ENCODE data around the gene CDC42. TPM values are rescaled to one million over a fixed set of nuclear protein-coding genes. Genes with fewer than 3 reads are reported as not detected.

Gene CDC42
- total and polyA plus RNA-seq, 2 of the 13 experiments (the other 11 are each of a cell fraction or from before 2014, with no cell fraction given), result 138 to 237 TPM

DNA sequence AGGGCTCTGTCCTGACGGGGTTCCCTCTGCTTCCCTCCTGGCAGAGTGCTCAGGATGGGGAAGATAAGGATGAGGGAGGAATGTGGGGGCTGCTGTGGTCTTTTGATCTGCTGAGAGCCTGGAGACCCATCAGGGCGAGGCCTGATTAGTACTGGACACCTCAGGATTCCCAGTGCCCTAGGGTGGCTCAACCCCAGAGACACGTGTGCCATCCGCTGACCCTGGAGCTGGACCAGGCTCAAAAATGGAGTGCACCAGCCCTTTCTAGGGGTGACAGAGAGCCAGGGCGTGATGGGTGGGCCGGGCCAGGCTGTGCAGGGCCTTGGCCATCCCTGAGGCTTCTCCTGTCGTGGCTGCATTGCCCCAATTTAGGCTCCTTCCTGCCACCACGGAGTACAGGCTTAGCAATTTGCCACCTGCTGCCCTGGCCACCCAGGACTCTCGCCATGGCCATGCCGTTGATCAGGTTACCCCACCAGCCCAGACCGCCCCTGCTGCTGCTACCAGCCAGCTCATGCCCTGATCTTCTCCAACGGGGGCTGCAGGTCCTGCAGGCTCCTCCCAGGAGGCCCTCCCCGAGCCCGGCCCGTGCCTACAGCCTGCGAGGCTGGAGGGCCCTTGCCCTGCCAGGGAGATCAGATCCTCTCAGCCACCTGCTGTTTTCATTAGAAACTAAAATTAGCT is 80.9 kb downstream of the CDC42 start:
- ATAC-seq, result no peak

DNA sequence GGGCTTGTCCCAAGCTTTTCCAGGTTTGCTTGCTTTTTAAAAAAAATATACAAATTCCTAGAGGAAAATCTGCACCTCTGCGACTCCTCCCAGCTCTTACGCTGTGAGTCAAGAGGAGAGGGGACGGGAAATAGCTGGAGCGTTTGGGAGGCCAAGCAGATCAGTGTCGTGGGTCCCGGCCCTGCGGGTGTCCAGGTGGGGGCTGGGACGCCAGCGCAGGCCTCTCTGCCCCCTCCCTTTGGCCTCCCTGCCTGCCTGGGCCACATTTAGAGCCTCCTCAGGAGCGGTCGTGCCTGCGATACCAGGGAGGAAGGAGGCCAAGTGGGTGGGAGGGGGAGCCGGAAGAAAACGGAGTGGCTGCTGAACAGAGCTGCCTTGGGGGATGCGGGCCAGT is 81.4 kb downstream of the CDC42 start:
- ChIA-PET CTCF (ENCODE audit: low intra/inter-chr PET ratio, low total read pairs) (interaction anchor here (3.3 kb wide), 1 partner anchor 282 kb away, joined by 40 read pairs; no protein-coding TSS in a partner anchor), POLR2A (no interaction called here)
- DNase-seq (ENCODE audit: low spot score) (no peak), ATAC-seq (no peak), FAIRE-seq (no peak)
- Histone ChIP-seq H3K4me1 (ENCODE audit: insufficient read depth, low read length) (no peaks in the 10 kb centered on the region), H2AFZ (ENCODE audit: low read length) (no peak overlapping the region), H3K9me3 (ENCODE audit: low read length) (no peaks in the 10 kb centered on the region), H3K79me2 (ENCODE audit: insufficient read depth, low read length) (no peaks in the 10 kb centered on the region), H3K4me3 (replicated peaks in 1 of 3; ENCODE audit: insufficient read depth in 1 of 3, low read depth in 2 of 3, low read length in 3 of 3) (no peak overlapping the region), H4K20me1 (ENCODE audit: insufficient read depth, low read length) (peaks cover 15% of the 10 kb centered on the region; the same call in 1 of the 2 replicates), H3K4me2 (ENCODE audit: low read depth, low read length) (no peak overlapping the region), H3K27ac (ENCODE audit: extremely low read length, insufficient read depth, low read length) (no peak overlapping the region), H3K9ac (ENCODE audit: insufficient read depth, low read depth, low read length) (no peak overlapping the region), H3K36me3 (replicated peaks in 1 of 2; ENCODE audit: control insufficient read depth in 1 of 2, insufficient read depth in 2 of 2, low read length in 2 of 2) (no peaks in the 10 kb centered on the region), H3K27me3 (ENCODE audit: control insufficient read depth in 1 of 2, insufficient read depth in 2 of 2, low read length in 2 of 2) (peaks cover 19 to 63% of the 10 kb centered on the region in 2 experiments)
- WGBS (ENCODE audit: low lambda C conversion rate), result 46% methylated on average over 12 of the region's 15 CpGs
- in situ Hi-C loops (cut with HindIII; ENCODE audit: extremely low pct_ligation_motif_present, low pct_unique_long_range_greater_than_20kb), result loop anchor here (5.0 to 10.0 kb wide), 2 partner anchors 283 to 511 kb away; partner anchors contain the start of gene C1QC
- BruUV-seq (replicated peaks), result no TSS peak
- intact Hi-C loops (cut with micrococcal nuclease; ENCODE audit: unreplicated experiment), result loop anchor here (10.0 kb wide), 1 partner anchor 141 kb away; no protein-coding TSS in a partner anchor
- TF ChIP-seq TBL1XR1 (IDR thresholded peaks at IDR 0.05; ENCODE audit: borderline replicate concordance, low read length, partially characterized antibody) (no peak), JUND (CRISPR knock-in tag; IDR thresholded peaks at IDR 0.05) (no peak), RAD21 (CRISPR knock-in tag; IDR thresholded peaks at IDR 0.05) (no peak), NCOR1 (IDR thresholded peaks at IDR 0.05; ENCODE audit: borderline replicate concordance, low read length) (no peak), HDAC2 (CRISPR knock-in tag; IDR thresholded peaks at IDR 0.05) (no peak), EP300 (IDR thresholded peaks at IDR 0.05; ENCODE audit: low read depth in 2 of 2, low read length in 2 of 2) (no peak), EP300 (CRISPR knock-in tag; IDR thresholded peaks at IDR 0.05; ENCODE audit: borderline replicate concordance) (no peak)
- TF ChIP-seq, protein P1, sequence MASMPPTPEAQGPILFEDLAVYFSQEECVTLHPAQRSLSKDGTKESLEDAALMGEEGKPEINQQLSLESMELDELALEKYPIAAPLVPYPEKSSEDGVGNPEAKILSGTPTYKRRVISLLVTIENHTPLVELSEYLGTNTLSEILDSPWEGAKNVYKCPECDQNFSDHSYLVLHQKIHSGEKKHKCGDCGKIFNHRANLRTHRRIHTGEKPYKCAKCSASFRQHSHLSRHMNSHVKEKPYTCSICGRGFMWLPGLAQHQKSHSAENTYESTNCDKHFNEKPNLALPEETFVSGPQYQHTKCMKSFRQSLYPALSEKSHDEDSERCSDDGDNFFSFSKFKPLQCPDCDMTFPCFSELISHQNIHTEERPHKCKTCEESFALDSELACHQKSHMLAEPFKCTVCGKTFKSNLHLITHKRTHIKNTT (CRISPR knock-in tag; IDR thresholded peaks at IDR 0.05), result no peak

More for the DNA sequence above, 80.9 kb downstream of the CDC42 start:
- WGBS (ENCODE audit: low lambda C conversion rate), result 13% methylated on average over 8 of the region's 16 CpGs
- no peaks in the 10 kb centered on the region for H3K79me2 ChIP-seq (ENCODE audit: insufficient read depth, low read length)
- FAIRE-seq (no peak), DNase-seq (ENCODE audit: low spot score) (no peak)
- H3K4me3 ChIP-seq (replicated peaks in 1 of 3; ENCODE audit: insufficient read depth in 1 of 3, low read depth in 2 of 3, low read length in 3 of 3), result no peak overlapping the region
- peaks cover 11% of the 10 kb centered on the region; the same call in 1 of the 2 replicates for H4K20me1 ChIP-seq (ENCODE audit: insufficient read depth, low read length)
- H3K27me3 ChIP-seq (ENCODE audit: control insufficient read depth in 1 of 2, insufficient read depth in 2 of 2, low read length in 2 of 2), result peaks cover 19 to 58% of the 10 kb centered on the region in 2 experiments
- H3K36me3 ChIP-seq (replicated peaks in 1 of 2; ENCODE audit: control insufficient read depth in 1 of 2, insufficient read depth in 2 of 2, low read length in 2 of 2), result no peaks in the 10 kb centered on the region
- H3K9me3 ChIP-seq (ENCODE audit: low read length), result no peaks in the 10 kb centered on the region
- in situ Hi-C loops (cut with HindIII; ENCODE audit: extremely low pct_ligation_motif_present, low pct_unique_long_range_greater_than_20kb) (loop anchor here (5.0 to 10.0 kb wide), 2 partner anchors 284 to 511 kb away; partner anchors contain the start of gene C1QC), intact Hi-C loops (cut with micrococcal nuclease; ENCODE audit: unreplicated experiment) (loop anchor here (10.0 kb wide), 1 partner anchor 141 kb away; no protein-coding TSS in a partner anchor)
- no peak overlapping the region for H2AFZ ChIP-seq (ENCODE audit: low read length)
- H3K9ac ChIP-seq (ENCODE audit: insufficient read depth, low read depth, low read length), result no peak overlapping the region
- CTCF ChIA-PET (ENCODE audit: low intra/inter-chr PET ratio, low total read pairs), result interaction anchor here (3.3 kb wide), 1 partner anchor 283 kb away, joined by 40 read pairs; no protein-coding TSS in a partner anchor
- POLR2A ChIA-PET, result no interaction called here
- no peaks in the 10 kb centered on the region for H3K4me1 ChIP-seq (ENCODE audit: insufficient read depth, low read length)
- TF ChIP-seq, protein P2, sequence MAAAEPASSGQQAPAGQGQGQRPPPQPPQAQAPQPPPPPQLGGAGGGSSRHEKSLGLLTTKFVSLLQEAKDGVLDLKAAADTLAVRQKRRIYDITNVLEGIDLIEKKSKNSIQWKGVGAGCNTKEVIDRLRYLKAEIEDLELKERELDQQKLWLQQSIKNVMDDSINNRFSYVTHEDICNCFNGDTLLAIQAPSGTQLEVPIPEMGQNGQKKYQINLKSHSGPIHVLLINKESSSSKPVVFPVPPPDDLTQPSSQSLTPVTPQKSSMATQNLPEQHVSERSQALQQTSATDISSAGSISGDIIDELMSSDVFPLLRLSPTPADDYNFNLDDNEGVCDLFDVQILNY (CRISPR knock-in tag; conservative IDR thresholded peaks at IDR 0.05), result no peak
- TF ChIP-seq ZBTB3 (CRISPR knock-in tag; IDR thresholded peaks at IDR 0.05; ENCODE audit: borderline replicate concordance, low read depth), result no peak
- no peak for TF ChIP-seq ZNF768 (CRISPR knock-in tag; IDR thresholded peaks at IDR 0.05)
- TF ChIP-seq MATR3 (CRISPR knock-in tag; IDR thresholded peaks at IDR 0.05), result no peak
- no peak for TF ChIP-seq KDM1A (CRISPR knock-in tag; IDR thresholded peaks at IDR 0.05)
- TF ChIP-seq ZFAT (CRISPR knock-in tag; conservative IDR thresholded peaks at IDR 0.05), result no peak
- no peak for TF ChIP-seq ZNF292 (CRISPR knock-in tag; IDR thresholded peaks at IDR 0.05; ENCODE audit: borderline replicate concordance, low read depth)
- no peak for TF ChIP-seq HNRNPL (IDR thresholded peaks at IDR 0.05; ENCODE audit: low read depth, low read length)
- no peak for TF ChIP-seq BRCA1 (CRISPR knock-in tag; IDR thresholded peaks at IDR 0.05)
- no peak for TF ChIP-seq PCBP2 (optimal IDR thresholded peaks at IDR 0.05; ENCODE audit: low read depth, low read length, poor library complexity, severe bottlenecking)
- TF ChIP-seq IKZF1 (IDR thresholded peaks at IDR 0.05), result no peak
- BruUV-seq (replicated peaks), result no TSS peak
- no peak overlapping the region for H3K27ac ChIP-seq (ENCODE audit: extremely low read length, insufficient read depth, low read length)
- no peak overlapping the region for H3K4me2 ChIP-seq (ENCODE audit: low read depth, low read length)

Data from HepG2 (cell line).